ENCODE results near the gene GGCX. TPM values are rescaled to one million over a fixed set of nuclear protein-coding genes. Genes with fewer than 3 reads are reported as not detected.

The GGCX gene
- total and polyA plus RNA-seq, 2 donors (not counting 3 experiments of a cell fraction or from before 2014, with no cell fraction given): 48.0 to 62.7 TPM

DNA sequence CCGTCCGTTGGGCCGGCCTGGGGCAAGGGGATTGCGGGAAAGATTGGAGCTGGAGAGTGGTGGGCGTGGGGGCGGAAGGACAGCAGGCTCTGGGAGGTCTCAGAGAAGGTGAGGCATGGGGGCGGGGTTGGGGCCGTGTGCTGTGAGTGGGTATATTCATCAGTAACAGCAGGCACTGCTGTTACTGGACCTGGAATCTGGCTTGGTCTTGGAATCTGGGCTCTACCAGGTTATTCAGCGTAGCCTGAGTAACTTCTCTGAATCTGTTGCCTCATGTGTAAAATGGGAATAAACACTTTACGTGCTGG is 34.7 kb upstream of the GGCX start:
- peak overlapping the region; percentile 39 for H2AFZ ChIP-seq (ENCODE audit: low read depth, low read length)
- H3K27ac ChIP-seq (ENCODE audit: insufficient read depth, low read depth, low read length): peak overlapping the region; percentile 59
- no peaks in the 10 kb centered on the region for H3K9me3 ChIP-seq (replicated peaks; ENCODE audit: control insufficient read depth, insufficient read depth, low read length)
- H3K27me3 ChIP-seq (ENCODE audit: control insufficient read depth in 2 of 2, insufficient read depth in 2 of 2, low read length in 2 of 2): no peaks in the 10 kb centered on the region
- peak overlapping the region; percentile 38 to 94 (median 62) for H3K4me3 ChIP-seq (replicated peaks in 1 of 3; ENCODE audit: insufficient read depth in 1 of 3, low read depth in 1 of 3, low read length in 3 of 3)
- no TSS peak for BruUV-seq (replicated peaks)
- FAIRE-seq (no peak), DNase-seq (ENCODE audit: low read depth, low spot score) (no peak)
- H3K9ac ChIP-seq (replicated peaks; ENCODE audit: extremely low read depth, insufficient read depth, low read length): peak overlapping the region; percentile 77
- no peaks in the 10 kb centered on the region for H3K9me1 ChIP-seq (replicated peaks; ENCODE audit: control insufficient read depth, extremely low read depth, insufficient read depth, low read length)
- intact Hi-C loops (cut with micrococcal nuclease): no loop called here
- H3K4me2 ChIP-seq (ENCODE audit: insufficient read depth, low read length): peak overlapping the region; percentile 58
- no peaks in the 10 kb centered on the region for H4K20me1 ChIP-seq (replicated peaks; ENCODE audit: control insufficient read depth, extremely low read depth, insufficient read depth, low read length)
- dilution Hi-C loops (cut with MboI; ENCODE audit: extremely low pct_ligation_motif_present, low sequenced_read_pairs): no loop called here
- H3K4me1 ChIP-seq (ENCODE audit: control insufficient read depth, extremely low read depth, insufficient read depth, low read length): peaks cover 18% of the 10 kb centered on the region
- peaks cover 26% of the 10 kb centered on the region for H3K79me2 ChIP-seq (ENCODE audit: control insufficient read depth, insufficient read depth, low read length)
- ChIA-PET CTCF (interaction anchor here (0.9 to 1.9 kb wide), 6 partner anchors 8 to 241 kb away, joined by 3 to 6 read pairs (median 4); partner anchors contain the start of genes ELMOD3, RETSAT and VAMP8), POLR2A (interaction anchor here (0.9 to 1.8 kb wide), 3 partner anchors 10 to 57 kb away, joined by 3 to 6 read pairs (median 4); partner anchors contain the start of genes GGCX and MAT2A)
- H3K36me3 ChIP-seq (ENCODE audit: control insufficient read depth in 2 of 2, extremely low read depth in 1 of 2, insufficient read depth in 2 of 2, low read length in 2 of 2): peaks cover 0 to 40% of the 10 kb centered on the region in 2 experiments
- no peak for TF ChIP-seq GATA2 (IDR thresholded peaks at IDR 0.05; ENCODE audit: insufficient read depth, insufficient read length, low read depth, low read length)

DNA sequence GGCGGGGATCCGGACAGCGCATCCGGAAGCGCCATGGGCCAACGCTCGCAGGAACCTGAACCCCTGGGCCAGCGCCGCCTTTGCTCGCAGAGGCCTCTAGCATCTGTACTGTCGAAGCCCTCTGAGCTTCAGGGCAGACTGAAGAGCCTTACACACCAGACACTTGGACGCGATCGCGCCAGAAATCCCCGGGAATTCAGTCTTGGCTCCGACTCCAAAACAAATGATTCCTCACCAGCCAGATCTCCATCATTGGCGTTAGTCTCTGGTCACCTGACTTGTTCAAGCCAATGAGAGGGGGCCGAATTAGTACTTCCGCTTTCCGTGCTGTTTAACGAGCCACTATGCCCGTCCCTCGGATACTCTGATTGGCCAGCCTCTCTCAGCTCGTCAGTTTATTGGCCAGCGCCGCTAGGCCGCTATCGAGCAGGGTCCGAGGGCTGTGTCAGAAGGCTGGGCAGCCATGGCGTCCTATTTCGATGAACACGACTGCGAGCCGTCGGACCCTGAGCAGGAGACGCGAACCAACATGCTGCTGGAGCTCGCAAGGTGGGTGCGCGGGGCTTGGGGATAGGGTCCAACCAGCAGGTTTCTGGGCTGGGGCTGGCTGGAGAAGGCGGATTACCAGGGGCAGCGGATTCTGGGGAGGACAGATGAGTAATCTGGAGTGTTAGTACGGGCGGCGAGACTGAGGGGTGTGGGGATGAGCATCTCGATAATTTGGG is 34.2 kb upstream of the GGCX start, which contains the start of gene RNF181:
TSS of gene RNF181 (plus strand) at position 445 of the 725 bp plus-strand sequence. CDS start at position 464, 19 bp downstream.
- Histone ChIP-seq H3K9me3 (replicated peaks; ENCODE audit: control insufficient read depth, insufficient read depth, low read length) (no peaks in the 10 kb centered on the region), H3K79me2 (ENCODE audit: control insufficient read depth, insufficient read depth, low read length) (peaks cover 28% of the 10 kb centered on the region), H3K9me1 (replicated peaks; ENCODE audit: control insufficient read depth, extremely low read depth, insufficient read depth, low read length) (no peaks in the 10 kb centered on the region), H3K4me1 (ENCODE audit: control insufficient read depth, extremely low read depth, insufficient read depth, low read length) (peaks cover 23% of the 10 kb centered on the region), H3K36me3 (ENCODE audit: control insufficient read depth in 2 of 2, extremely low read depth in 1 of 2, insufficient read depth in 2 of 2, low read length in 2 of 2) (peaks cover 0 to 40% of the 10 kb centered on the region in 2 experiments), H3K9ac (replicated peaks; ENCODE audit: extremely low read depth, insufficient read depth, low read length) (peak within 1 kb of the TSS; percentile 77), H4K20me1 (replicated peaks; ENCODE audit: control insufficient read depth, extremely low read depth, insufficient read depth, low read length) (no peaks in the 10 kb centered on the region), H3K4me2 (ENCODE audit: insufficient read depth, low read length) (peak within 1 kb of the TSS; percentile 70), H3K27me3 (ENCODE audit: control insufficient read depth in 2 of 2, insufficient read depth in 2 of 2, low read length in 2 of 2) (no peaks in the 10 kb centered on the region), H3K4me3 (replicated peaks in 1 of 3; ENCODE audit: insufficient read depth in 1 of 3, low read depth in 1 of 3, low read length in 3 of 3) (peak within 1 kb of the TSS; percentile 38 to 94 (median 62)), H3K27ac (ENCODE audit: insufficient read depth, low read depth, low read length) (peak within 1 kb of the TSS; percentile 67), H2AFZ (ENCODE audit: low read depth, low read length) (peak within 1 kb of the TSS; percentile 39)
- peak; percentile 100 for FAIRE-seq
- dilution Hi-C loops (cut with MboI; ENCODE audit: extremely low pct_ligation_motif_present, low sequenced_read_pairs) (no loop called here), intact Hi-C loops (cut with micrococcal nuclease) (loop anchor here (1.0 kb wide), 2 partner anchors 10 to 42 kb away; no protein-coding TSS in a partner anchor)
- no TSS peak for BruUV-seq (replicated peaks)
- POLR2A ChIA-PET: interaction anchor here (0.6 to 1.8 kb wide), 6 partner anchors 8 to 84 kb away, joined by 3 to 8 read pairs (median 4); partner anchors contain the start of genes GGCX and MAT2A
- peak; percentile 89 for TF ChIP-seq POLR2AphosphoS5 (IDR thresholded peaks at IDR 0.05; ENCODE audit: insufficient read depth, low read depth, low read length)
- peak; percentile 90 for TF ChIP-seq POLR2A (IDR thresholded peaks at IDR 0.05; ENCODE audit: low read depth, low read length)
- no peak for TF ChIP-seq GATA2 (IDR thresholded peaks at IDR 0.05; ENCODE audit: insufficient read depth, insufficient read length, low read depth, low read length)
- TF ChIP-seq, protein P1, sequence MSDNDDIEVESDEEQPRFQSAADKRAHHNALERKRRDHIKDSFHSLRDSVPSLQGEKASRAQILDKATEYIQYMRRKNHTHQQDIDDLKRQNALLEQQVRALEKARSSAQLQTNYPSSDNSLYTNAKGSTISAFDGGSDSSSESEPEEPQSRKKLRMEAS (IDR thresholded peaks at IDR 0.05; ENCODE audit: insufficient read depth, insufficient read length): peak; percentile 11
- DNase-seq (ENCODE audit: low read depth, low spot score): peak; percentile 99
- CTCF ChIA-PET: interaction anchor here (0.6 to 1.9 kb wide), 11 partner anchors 8 to 241 kb away, joined by 3 to 7 read pairs (median 3); partner anchors contain the start of genes C2orf68, ELMOD3, RETSAT and VAMP8
